Activated CD4-positive, alpha-beta T cell treated with anti-CD3 and anti-CD28 coated beads, Interleukin-2, amount 50 U/mL, for 4 hours (primary cell): Measurements from ENCODE around the gene C1orf94.

Source experiments
- DNase-seq, 2 experiments: peaks; one replicate each; pipeline ENCODE4 v3.0.0-alpha.2; 2020

Gene C1orf94

GRCh38 chr1:34263406-34263805 is 86.7 kb downstream of the C1orf94 start:
- DNase-seq, result no peak

GRCh38 chr1:34265396-34265795 is 88.7 kb downstream of the C1orf94 start:
- DNase-seq, result no peak

- DNase-seq, result no peak
Measured at GRCh38 chr1:34266127-34266951, 89.6 kb downstream of the C1orf94 start.

GRCh38 chr1:34267326-34267725 is 90.6 kb downstream of the C1orf94 start:
- DNase-seq, result no peak

GRCh38 chr1:34268311-34268954 is 91.7 kb downstream of the C1orf94 start:
- DNase-seq, result no peak
